ENCODE results near the gene ZNF425.
"Not testable (repeated sequence)": the region's sequence is repeated elsewhere in the genome, so short reads cannot be mapped to it uniquely, and the experiment has no call there.

ZNF425 gene, protein sequence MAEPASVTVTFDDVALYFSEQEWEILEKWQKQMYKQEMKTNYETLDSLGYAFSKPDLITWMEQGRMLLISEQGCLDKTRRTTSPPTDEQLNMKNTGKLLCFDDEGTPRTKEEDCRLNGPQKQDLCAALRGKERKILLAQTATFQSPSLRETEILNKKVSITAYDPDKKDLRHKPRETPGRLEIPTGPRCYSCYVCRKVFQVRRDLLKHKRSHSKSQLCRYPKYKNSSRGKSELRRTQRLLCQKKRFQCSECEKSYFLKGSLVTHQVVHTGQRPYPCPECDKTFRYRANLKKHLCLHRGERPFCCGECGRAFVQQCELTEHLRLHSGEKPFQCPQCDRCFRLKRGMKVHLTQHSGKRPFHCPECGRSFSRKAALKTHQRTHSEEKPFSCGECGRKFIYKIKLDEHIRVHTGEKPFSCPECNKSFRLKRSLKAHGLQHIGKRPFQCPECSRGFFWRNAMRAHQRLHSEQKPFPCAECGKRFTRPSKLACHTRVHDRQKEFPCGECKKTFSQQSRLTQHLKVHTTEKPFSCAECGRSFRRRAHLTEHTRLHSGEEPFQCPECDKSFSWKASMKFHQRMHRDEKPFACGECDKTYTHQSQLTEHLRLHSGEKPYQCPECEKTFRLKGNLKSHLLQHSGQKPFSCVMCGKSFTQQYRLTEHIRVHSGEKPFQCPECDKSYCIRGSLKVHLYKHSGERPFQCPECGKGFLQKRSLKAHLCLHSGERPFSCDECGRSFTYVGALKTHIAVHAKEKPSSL

DNA sequence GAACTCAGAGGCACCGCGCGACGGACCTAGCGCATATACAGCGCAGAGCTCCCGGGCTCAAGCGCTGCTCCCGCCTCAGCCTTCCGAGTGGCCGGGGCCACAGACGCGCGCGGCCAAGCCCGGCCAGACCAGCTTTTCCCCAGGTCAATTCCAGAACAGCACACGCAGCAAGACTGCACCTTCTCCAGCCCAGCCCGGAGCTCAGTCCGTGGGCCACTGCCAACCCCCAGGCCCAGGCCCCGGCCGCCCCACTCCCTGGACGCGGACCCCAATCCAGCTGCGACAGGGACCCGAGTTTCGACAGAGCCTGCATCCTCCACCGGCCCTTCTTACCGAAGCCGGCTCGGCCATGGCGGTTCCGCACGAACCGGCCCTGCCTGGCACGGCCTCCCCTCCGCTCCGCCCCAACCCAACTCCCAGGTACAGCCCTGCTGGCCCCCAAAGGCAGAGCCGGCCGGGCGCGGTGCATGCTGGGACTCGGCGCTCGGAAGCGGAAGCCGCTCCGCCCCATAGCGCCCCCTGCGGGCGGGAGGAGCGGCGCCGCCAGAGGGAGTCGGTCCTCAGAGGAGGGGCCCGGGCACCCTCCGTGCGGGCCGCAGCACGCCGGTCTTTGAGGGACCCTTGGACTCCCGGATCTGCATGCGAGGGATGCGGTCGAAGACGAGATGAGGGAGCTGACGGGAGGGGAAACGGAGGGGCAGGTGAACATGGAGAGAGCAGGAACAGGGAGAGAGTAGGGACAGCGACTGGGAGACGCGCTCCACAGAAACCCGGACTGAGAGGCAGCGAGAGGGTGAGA, at the start of gene ZNF425:
ZNF425 (minus strand) TSS at position 462 of the 799 bp plus-strand sequence; CDS start at position 351, 111 bp downstream.
- peak; percentile 90 for DNase-seq (ENCODE audit: low spot score)

GRCh38 chr7:149175150-149175549, 49.0 kb upstream of the ZNF425 start:
- no peak for DNase-seq (ENCODE audit: low spot score)

DNA sequence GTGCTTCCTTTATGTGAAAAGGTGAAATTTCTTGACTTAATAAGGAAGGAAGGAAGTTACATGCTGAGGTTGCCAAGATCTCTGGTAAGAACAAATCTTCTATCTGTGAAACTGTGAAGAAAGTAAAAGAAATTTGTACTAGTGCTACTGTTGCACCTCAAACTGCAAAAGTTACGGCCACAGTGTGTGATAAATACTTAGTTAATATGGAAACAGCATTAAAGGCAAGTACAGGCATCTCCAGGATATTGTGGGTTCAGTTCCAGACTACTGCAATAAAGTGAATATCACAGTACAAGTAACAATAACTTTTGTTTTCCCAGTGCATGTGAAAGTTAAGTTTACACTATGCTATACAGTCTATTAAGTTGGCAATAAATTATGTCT, 46.4 kb upstream of the ZNF425 start:
- DNase-seq (ENCODE audit: low spot score) = no peak

DNA sequence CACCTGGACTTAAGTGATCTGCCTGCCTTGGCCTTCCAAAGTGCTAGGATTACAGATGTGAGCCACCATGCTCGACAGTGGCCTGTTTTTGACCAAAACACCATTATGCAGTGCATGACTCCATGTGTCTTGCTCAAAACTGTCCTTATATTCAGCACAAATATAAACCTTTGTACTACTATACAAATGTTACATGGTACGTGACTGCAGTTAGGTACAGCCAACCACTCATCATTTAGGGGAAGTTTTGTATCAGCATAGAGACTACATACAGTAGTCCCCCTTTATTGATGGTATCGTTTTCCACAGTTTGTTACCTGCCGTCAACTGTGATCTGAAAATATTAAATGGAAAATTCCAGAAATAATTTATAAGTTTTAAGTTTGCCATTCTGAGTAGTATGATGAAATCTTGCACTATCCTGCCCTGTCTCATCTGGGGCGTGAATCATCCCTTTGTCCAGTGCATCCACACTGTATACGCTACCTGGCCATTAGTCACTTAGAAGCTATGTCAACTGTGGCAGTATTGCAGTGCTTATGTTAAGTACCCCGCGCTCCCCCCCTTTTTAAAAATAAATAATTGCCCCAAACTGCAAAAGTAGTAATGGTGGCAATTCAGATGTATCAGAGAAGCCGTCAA, 45.9 kb upstream of the ZNF425 start:
- DNase-seq (ENCODE audit: low spot score) = no peak

DNA sequence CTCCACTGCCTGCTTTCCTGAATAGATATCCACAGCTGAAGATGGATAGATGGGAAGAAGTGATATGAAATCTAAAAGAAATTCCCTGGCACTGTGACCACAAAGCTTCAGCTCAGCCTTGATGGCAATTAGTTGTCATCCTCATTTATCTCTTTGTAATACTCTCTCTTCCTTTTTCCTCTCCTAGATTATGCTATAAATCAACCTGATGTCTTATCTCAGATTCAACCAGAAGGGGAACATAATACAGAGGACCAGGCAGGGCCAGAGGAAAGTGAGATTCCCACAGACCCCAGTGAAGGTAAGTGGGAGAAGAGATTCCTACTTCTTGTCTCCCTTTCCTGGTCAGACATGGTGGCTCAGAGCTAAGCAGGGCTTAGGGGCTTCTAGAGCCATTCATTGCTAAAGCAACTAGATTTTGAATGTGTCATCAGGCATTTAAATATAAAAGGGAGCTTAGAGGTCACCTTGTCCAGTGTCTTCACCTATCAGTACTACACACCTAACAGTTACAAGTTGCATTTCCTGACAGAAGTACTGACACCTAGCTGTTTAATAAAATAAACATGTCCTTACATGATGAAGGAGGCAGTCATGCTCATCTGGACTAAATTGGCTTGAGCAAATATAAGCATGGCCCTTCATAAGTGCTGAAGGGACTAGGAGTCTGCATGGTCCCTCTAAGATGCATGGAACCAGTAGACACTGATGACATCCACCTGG, 40.7 kb upstream of the ZNF425 start:
- no peak for DNase-seq (ENCODE audit: low spot score)

- DNase-seq (ENCODE audit: low spot score) = no peak
These were observed 40.0 kb upstream of the ZNF425 start for GRCh38 chr7:149166142-149166541.

DNA sequence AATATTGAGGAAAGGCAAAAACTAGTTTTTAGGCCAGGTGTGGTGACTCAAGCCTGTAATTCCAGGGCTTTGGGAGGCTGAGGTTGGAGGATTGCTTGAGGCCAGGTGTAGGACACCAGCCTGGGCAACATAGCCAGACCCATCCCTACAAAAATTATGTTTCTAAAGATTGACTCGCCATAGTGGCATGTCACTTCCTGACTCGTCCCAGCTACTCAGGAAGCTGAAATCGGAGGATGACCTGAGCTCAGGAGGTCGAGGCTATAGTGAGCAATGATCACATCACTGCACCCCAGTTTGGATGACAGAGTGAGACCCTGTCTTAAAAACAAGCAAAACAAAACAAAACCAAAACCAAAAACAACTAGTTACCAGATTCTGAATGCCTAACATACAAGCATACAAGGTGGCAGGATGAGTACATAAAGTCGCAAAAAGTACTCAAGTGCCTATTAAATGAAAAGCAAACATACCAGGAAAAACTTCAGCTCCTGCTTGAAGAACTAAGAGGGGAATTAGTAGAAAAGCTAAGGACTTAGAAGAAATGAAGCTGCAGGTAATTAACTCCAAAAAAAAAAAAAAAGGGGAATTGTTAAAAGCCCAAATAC, 35.2 kb upstream of the ZNF425 start:
- no peak for DNase-seq (ENCODE audit: low spot score)

GRCh38 chr7:149156898-149157297, 30.8 kb upstream of the ZNF425 start:
- DNase-seq (ENCODE audit: low spot score) = no peak

DNA sequence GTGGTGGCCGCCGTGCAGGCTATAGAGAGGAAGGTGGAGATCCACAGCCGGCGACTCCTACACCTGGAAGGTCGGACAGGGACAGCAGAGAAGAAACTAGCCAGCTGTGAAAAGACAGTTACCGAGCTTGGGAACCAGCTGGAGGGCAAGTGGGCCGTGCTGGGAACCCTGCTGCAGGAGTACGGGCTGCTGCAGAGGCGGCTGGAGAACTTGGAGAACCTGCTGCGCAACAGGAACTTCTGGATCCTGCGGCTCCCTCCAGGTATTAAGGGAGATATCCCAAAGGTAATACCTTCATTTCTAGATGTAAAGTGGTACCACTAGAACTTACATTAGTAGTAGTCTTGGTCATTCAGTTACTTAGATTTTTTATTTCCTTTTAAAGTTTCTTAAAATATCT, 27.9 kb upstream of the ZNF425 start:
- DNase-seq (ENCODE audit: low spot score) = no peak

- DNase-seq (ENCODE audit: low spot score) = no peak
These were observed 27.2 kb upstream of the ZNF425 start for GRCh38 chr7:149153346-149153745.

GRCh38 chr7:149150981-149151380, 24.9 kb upstream of the ZNF425 start:
- DNase-seq (ENCODE audit: low spot score) = no peak

DNA sequence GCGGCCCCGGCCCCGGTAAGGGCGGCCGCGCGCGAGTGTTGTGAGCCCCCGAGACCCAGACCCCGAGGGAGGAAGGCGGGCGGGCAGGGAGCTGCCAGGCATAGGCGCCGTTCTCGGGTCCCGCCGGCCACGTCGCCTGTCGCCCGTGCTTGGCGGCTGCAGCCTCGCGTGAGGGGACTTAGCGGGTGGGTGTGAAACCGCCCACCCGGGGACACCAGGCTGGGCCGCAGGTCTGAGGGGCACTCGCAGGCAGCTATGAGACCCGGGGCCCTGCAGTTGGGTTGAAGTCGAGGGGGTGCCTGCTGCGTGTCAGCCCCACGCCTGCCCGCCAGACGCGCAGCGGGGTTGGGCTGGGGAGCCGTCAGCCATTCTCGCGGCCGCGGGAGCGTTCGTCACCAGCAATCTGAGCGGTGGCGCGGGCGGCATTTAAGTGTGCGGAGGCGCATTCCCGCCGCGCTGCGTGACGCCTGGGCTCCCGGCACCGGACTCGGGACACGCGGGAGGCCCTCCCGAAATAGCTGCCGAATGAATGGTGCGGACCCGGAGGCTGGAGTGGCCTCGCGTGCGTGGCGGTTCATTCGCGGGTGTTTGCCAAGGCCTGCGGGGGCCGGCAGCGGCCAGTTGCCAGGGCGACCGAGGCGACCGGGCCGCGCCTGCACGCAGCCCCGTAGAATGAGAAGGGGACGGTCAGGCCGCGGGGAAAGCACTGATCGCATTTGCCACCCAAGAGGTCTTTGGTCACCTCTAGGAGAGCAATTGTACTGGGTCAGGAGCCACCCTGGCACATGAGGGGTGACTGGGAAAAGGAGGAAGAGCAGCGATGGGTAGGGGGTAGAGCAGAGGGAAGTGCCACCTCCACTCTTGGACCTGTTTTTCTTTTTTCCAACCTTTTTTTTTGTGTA, 21.9 kb upstream of the ZNF425 start:
- DNase-seq (ENCODE audit: low spot score) = peak; percentile 63

DNA sequence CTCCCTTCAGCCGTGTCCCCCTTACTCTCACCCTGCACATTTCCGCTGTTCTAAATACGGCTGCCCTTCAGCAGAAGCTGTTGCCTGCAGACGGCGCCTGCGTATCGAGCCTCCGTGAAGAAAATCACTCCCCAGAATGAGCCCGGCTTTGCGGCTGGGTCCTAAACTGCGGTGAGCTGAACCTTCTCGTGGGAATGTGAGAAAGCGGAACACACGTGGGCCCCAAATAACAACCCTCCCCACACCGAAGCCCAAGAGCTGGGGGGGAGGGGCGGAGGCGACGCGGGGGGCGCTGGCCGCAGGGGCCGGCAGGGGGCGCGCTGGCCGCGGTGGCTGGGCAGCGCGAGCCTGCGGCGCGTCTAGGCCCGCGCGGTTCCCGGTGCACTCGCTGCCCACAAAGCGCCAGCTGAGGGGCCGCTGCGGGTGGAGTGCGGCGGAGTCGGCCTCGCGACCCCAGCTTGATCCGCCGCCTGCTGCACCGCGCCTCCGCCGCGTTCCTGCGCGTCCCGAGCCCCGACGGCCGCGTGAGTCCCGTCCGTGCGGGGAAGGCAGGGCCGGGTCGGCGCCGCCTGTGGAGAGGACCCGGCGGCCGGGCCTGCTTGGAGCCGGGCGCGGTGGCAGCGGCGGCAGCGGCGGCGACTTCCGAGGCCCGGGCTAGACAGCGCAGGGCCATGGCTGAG, 21.1 kb upstream of the ZNF425 start, which contains the start of gene ZNF398:
ZNF398 (plus strand) TSS at position 382 of the 680 bp plus-strand sequence; CDS start at position 672, 290 bp downstream.
- DNase-seq (ENCODE audit: low spot score) = peak; percentile 87

- DNase-seq (ENCODE audit: low spot score) = no peak
These were observed 19.1 kb upstream of the ZNF425 start for GRCh38 chr7:149145031-149145845.

DNA sequence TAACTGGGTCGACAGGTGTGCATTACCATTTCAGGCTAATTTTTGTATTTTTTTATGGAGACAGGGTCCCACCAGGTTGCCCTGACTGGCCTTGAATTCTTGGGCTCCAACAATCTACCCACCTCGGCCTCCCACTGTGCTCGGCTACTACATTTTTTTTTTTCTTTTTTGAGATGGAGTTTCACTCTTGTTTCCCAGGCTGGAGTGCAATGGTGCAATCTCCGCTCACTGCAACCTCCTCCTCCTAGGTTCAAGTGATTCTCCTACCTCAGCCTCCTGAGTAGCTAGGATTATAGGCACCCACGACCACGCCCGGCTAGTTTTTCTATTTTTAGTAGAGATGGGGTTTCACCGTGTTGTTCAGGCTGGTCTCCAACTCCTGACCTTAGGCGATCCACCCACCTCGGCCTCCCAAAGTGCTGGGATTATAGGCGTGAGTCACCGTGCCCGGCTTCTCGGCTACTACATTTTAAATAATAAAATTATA, 18.4 kb upstream of the ZNF425 start:
- DNase-seq (ENCODE audit: low spot score) = not testable (repeated sequence)

DNA sequence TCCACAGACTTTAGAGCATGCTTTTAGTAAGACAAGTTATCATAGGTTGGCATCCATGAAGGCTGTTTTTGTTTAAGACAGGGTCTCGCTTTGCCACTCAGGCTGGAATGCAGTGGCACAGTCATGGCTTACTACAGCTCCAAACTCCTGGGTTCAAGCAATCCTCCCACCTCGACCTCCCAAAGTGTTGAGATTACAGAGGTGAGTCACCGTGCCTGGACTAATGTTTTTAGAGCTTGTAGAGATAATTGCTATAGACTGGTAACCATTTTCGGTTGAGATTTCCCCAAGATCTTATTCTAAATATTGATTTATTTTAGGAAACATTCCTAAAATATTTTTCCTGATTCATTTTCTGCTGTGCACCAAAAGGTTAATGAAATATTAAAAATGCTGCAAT, 15.8 kb upstream of the ZNF425 start:
- no peak for DNase-seq (ENCODE audit: low spot score)

DNA sequence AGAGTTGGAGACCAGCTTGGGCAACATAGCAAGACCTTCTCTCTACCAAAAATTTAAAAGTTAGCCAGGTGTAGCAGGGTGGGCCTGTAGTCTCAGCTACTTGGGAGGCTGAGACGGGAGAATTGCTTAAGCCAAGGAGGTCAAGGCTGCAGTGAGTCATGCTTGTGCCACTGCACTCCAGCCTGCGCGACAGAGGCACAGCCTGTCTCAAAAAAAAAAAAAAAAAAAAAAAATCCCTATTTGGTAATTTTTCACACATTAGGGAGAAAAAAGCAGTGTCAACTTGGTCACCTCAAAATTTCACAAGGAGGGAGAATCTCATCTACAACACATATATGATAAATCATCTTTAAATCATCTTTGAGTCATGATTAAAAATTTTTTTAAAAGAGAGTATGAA, 14.7 kb upstream of the ZNF425 start:
- DNase-seq (ENCODE audit: low spot score) = no peak

DNA sequence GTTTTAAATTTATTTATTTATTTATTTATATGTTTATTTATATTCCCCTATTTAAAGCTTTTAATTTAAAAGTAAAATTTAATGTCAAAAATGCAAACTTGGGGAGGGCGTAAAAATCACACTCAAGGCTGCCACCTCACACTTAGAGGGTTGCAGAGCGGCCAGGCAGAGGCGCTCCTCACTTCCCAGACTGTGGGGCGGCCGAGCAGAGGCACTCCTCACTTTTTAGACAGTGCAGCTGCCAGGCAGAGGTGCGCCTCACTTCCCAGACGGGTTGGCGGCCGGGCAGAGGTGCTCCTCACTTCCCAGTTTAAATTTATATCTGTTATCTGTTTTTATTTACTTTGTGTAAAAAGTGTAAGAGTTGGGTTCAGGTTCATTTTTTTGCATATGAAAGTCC, 10.0 kb upstream of the ZNF425 start:
- DNase-seq (ENCODE audit: low spot score) = no peak

All from putamen (tissue), 1 donor.